ENCODE results near the gene REXO5. TPM values are rescaled to one million over a fixed set of nuclear protein-coding genes. Genes with fewer than 3 reads are reported as not detected.

Gene REXO5
- total RNA-seq, 1 experiment from 2014 or later, result 6.7 TPM

DNA sequence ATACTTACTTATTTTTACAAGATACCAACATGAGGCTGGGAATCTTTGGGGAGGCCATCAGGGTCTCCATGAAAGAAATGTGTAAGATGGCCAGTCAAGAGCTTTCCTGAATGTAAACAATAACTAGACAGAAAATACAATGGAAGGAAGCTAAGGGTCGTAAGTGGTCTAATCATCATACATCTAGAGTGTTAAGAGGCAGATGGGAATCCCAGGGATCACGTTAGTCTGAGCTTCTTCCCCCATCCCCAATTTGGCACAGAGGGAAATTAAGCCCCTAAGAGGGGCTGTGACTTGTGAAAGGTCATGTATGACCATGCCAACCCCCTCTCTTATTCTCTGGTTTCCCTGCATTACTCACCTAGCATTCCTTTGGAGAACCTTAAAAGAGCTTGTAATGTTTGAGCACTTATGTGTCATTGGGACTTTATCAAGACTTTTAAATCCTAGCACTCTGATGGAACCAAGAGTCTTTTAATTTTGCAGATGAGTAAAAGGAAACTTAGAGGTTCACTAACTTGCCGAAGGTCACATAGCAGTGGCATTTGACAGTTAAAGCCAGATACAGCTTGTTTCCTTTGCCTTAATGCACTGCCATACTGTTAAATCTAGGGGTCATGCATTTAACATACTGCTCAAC, 47.8 kb downstream of the REXO5 start:
- Histone ChIP-seq H3K27me3 (ENCODE audit: insufficient read depth, low read length) (no peaks in the 10 kb centered on the region; the same call in 1 of the 2 replicates), H3K9me3 (ENCODE audit: control insufficient read depth, low read depth, low read length) (no peaks in the 10 kb centered on the region), H4K8ac (replicated peaks; ENCODE audit: insufficient read length, low read depth, low read length) (no peak overlapping the region), H3K27ac (ENCODE audit: insufficient read length, low read depth, low read length) (no peak overlapping the region), H2BK15ac (ENCODE audit: low read depth, low read length) (no peak overlapping the region), H3K79me1 (ENCODE audit: insufficient read depth, low read depth, low read length, poor library complexity, severe bottlenecking) (no peaks in the 10 kb centered on the region), H2AFZ (ENCODE audit: low read length) (no peak overlapping the region), H3K4me2 (ENCODE audit: insufficient read depth, insufficient read length, low read length) (no peak overlapping the region), H3K23ac (ENCODE audit: insufficient read length, low read depth, low read length) (no peak overlapping the region), H2BK20ac (ENCODE audit: low read depth, low read length, poor library complexity, severe bottlenecking) (no peak overlapping the region), H3T11ph (ENCODE audit: low read length) (no peak overlapping the region), H3K14ac (ENCODE audit: insufficient read depth, low read length) (no peak overlapping the region), H3K79me2 (ENCODE audit: insufficient read depth, low read length) (no peaks in the 10 kb centered on the region), H3K9ac (ENCODE audit: extremely low read depth, insufficient read length, low read length) (no peak overlapping the region), H2AK5ac (ENCODE audit: insufficient read length, low read length) (no peak overlapping the region), H3K4ac (ENCODE audit: low read depth, low read length) (no peak overlapping the region), H4K91ac (ENCODE audit: insufficient read length, low read depth, low read length) (no peak overlapping the region), H4K5ac (ENCODE audit: insufficient read length, low read depth, low read length) (no peak overlapping the region), H2BK12ac (ENCODE audit: insufficient read length, low read depth, low read length) (no peak overlapping the region), H3K56ac (ENCODE audit: insufficient read length, low read depth, low read length) (no peak overlapping the region), H2BK120ac (ENCODE audit: low read depth, low read length, poor library complexity, severe bottlenecking) (no peak overlapping the region), H3K4me1 (ENCODE audit: insufficient read depth, low read length) (no peaks in the 10 kb centered on the region; the same call in 1 of the 2 replicates), H3K18ac (ENCODE audit: insufficient read length, low read depth, low read length) (no peak overlapping the region), H2BK5ac (ENCODE audit: insufficient read length, low read length) (no peak overlapping the region), H4K20me1 (ENCODE audit: control insufficient read depth, insufficient read depth, insufficient read length) (no peaks in the 10 kb centered on the region), H3K23me2 (ENCODE audit: insufficient read length, low read depth, low read length, poor library complexity, severe bottlenecking) (no peaks in the 10 kb centered on the region)
- Mint-ChIP-seq H3K36me3 (ENCODE audit: insufficient read depth in 1 of 3, low read depth in 3 of 3) (peaks cover 4 to 14% (median 6%) of the 10 kb centered on the region in 3 experiments; a peak in 3 of 7 replicates), H3K27me3 (ENCODE audit: low read depth) (no peaks in the 10 kb centered on the region), H3K9me3 (no peaks in the 10 kb centered on the region), H3K4me1 (peaks cover 14 to 17% of the 10 kb centered on the region in 2 experiments), H3K27ac (peak overlapping the region in 1 of 3 experiments; percentile 25; a peak in 1 of 7 replicates), H3K4me3 (no peak overlapping the region)
- TF ChIP-seq, protein P1, sequence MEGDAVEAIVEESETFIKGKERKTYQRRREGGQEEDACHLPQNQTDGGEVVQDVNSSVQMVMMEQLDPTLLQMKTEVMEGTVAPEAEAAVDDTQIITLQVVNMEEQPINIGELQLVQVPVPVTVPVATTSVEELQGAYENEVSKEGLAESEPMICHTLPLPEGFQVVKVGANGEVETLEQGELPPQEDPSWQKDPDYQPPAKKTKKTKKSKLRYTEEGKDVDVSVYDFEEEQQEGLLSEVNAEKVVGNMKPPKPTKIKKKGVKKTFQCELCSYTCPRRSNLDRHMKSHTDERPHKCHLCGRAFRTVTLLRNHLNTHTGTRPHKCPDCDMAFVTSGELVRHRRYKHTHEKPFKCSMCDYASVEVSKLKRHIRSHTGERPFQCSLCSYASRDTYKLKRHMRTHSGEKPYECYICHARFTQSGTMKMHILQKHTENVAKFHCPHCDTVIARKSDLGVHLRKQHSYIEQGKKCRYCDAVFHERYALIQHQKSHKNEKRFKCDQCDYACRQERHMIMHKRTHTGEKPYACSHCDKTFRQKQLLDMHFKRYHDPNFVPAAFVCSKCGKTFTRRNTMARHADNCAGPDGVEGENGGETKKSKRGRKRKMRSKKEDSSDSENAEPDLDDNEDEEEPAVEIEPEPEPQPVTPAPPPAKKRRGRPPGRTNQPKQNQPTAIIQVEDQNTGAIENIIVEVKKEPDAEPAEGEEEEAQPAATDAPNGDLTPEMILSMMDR (conservative IDR thresholded peaks at IDR 0.05), result no peak
- WGBS (ENCODE audit: extremely low coverage, insufficient read length, low lambda C conversion rate), result no CpG with 5 or more reads among the region's 3 CpGs
- no peak for DNase-seq

All from H9 (cell line).